ENCODE data around the gene HIF1A. TPM values are rescaled to one million over a fixed set of nuclear protein-coding genes. Genes with fewer than 3 reads are reported as not detected.
A peak's percentile ranks its signal among the peaks of the same experiment; 100 is the strongest.

Gene HIF1A
- total and polyA plus RNA-seq, 2 of the 8 experiments (the other 6 are each of a cell fraction or from before 2014, with no cell fraction given), result 54.8 to 175 TPM

GRCh38 chr14:61749264-61749663 lies 54.0 kb downstream of the HIF1A start:
- CTCF ChIA-PET (ENCODE audit: partially characterized antibody), result interaction anchor here (0.6 to 1.2 kb wide), 6 partner anchors 15 to 279 kb away, joined by 3 to 6 read pairs (median 4); no protein-coding TSS in a partner anchor
- Histone ChIP-seq H2BK20ac (ENCODE audit: low read length) (no peak overlapping the region), H3K4me3 (ENCODE audit: extremely low read depth in 1 of 4, insufficient read depth in 2 of 4, low read depth in 3 of 4, low read length in 4 of 4) (peak overlapping the region in 3 of 4 experiments; percentile 1 to 66 (median 2); a peak in 4 of 8 replicates)

More at GRCh38 chr14:61749264-61749663, 54.0 kb downstream of the HIF1A start:
- Histone ChIP-seq H4K20me1 (replicated peaks in 1 of 2; ENCODE audit: control insufficient read depth in 1 of 2, insufficient read depth in 2 of 2, low read length in 2 of 2) (no peaks in the 10 kb centered on the region), H2BK15ac (ENCODE audit: low read length) (no peak overlapping the region), H4K8ac (ENCODE audit: extremely low read depth, insufficient read depth, low read length) (no peak overlapping the region), H3K36me3 (ENCODE audit: control insufficient read depth in 2 of 4, insufficient read depth in 4 of 4, low read length in 3 of 4) (peaks cover 3 to 37% (median 19%) of the 10 kb centered on the region in 4 experiments; a peak in 6 of 8 replicates), H3K18ac (ENCODE audit: extremely low read depth, low read length) (no peak overlapping the region), H4K91ac (replicated peaks; ENCODE audit: insufficient read length, low read length) (no peak overlapping the region), H2AK5ac (ENCODE audit: low read depth, low read length) (no peak overlapping the region), H2AFZ (ENCODE audit: low read length) (no peak overlapping the region), H3K79me2 (ENCODE audit: control insufficient read depth in 1 of 2, insufficient read depth in 2 of 2, low read length in 2 of 2) (peaks cover 0 to 8% of the 10 kb centered on the region in 2 experiments; a peak in 1 of 4 replicates), H3K56ac (replicated peaks; ENCODE audit: insufficient read length, low read depth, low read length) (no peak overlapping the region), H3K14ac (ENCODE audit: insufficient read length) (no peak overlapping the region), H3K4ac (replicated peaks; ENCODE audit: insufficient read length, low read depth, low read length) (no peak overlapping the region), H2BK5ac (ENCODE audit: low read depth, low read length) (no peak overlapping the region), H2BK120ac (replicated peaks; ENCODE audit: low read depth, low read length) (no peak overlapping the region), H3K4me2 (ENCODE audit: insufficient read depth in 1 of 2, low read depth in 2 of 2, low read length in 2 of 2) (peak overlapping the region; percentile 28 to 68; a peak in 2 of 4 replicates), H3K9me3 (ENCODE audit: insufficient read depth in 2 of 2, low read depth in 1 of 2, low read length in 1 of 2) (no peaks in the 10 kb centered on the region), H4K5ac (ENCODE audit: insufficient read length, low read depth, low read length) (no peak overlapping the region), H3K9ac (replicated peaks in 1 of 4; ENCODE audit: extremely low read depth in 1 of 4, low read depth in 3 of 4, low read length in 3 of 4) (no peak overlapping the region), H3K23ac (ENCODE audit: insufficient read length) (no peak overlapping the region), H3K23me2 (ENCODE audit: low read depth, low read length) (no peaks in the 10 kb centered on the region; the same call in 1 of the 2 replicates), H2BK12ac (ENCODE audit: low read depth, low read length) (no peak overlapping the region), H3K27me3 (replicated peaks in 1 of 4; ENCODE audit: control insufficient read depth in 3 of 4, extremely low read depth in 1 of 4, insufficient read depth in 3 of 4, low read length in 3 of 4) (no peaks in the 10 kb centered on the region), H3K4me1 (replicated peaks in 1 of 4; ENCODE audit: control insufficient read depth in 3 of 4, insufficient read depth in 4 of 4, low read length in 3 of 4) (peaks cover 0 to 5% (median 1%) of the 10 kb centered on the region in 4 experiments; a peak in 1 of 7 replicates), H3K27ac (ENCODE audit: low read depth, low read length) (no peak overlapping the region), H3K79me1 (ENCODE audit: low read depth, low read length) (no peaks in the 10 kb centered on the region)
- FAIRE-seq (no peak), DNase-seq (ENCODE audit: low read depth in 1 of 2, low spot score in 2 of 2) (no peak)
- TF ChIP-seq, protein P1, sequence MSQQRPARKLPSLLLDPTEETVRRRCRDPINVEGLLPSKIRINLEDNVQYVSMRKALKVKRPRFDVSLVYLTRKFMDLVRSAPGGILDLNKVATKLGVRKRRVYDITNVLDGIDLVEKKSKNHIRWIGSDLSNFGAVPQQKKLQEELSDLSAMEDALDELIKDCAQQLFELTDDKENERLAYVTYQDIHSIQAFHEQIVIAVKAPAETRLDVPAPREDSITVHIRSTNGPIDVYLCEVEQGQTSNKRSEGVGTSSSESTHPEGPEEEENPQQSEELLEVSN (IDR thresholded peaks at IDR 0.05), result no peak
- TF ChIP-seq, protein P2, sequence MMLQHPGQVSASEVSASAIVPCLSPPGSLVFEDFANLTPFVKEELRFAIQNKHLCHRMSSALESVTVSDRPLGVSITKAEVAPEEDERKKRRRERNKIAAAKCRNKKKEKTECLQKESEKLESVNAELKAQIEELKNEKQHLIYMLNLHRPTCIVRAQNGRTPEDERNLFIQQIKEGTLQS (IDR thresholded peaks at IDR 0.05; ENCODE audit: insufficient read depth, low read depth, low read length), result no peak
- TF ChIP-seq SIRT6 (IDR thresholded peaks at IDR 0.05; ENCODE audit: low read length) (no peak), POLR2AphosphoS5 (IDR thresholded peaks at IDR 0.05; ENCODE audit: low read depth, low read length) (no peak), POU5F1 (IDR thresholded peaks at IDR 0.05; ENCODE audit: low read depth, low read length) (no peak), CTBP2 (IDR thresholded peaks at IDR 0.05; ENCODE audit: borderline replicate concordance, insufficient read depth, insufficient read length, low read length) (no peak), CREB1 (IDR thresholded peaks at IDR 0.05) (no peak), ASH2L (IDR thresholded peaks at IDR 0.05; ENCODE audit: low read length) (no peak), TCF12 (IDR thresholded peaks at IDR 0.05; ENCODE audit: low read depth, low read length) (no peak), NRF1 (IDR thresholded peaks at IDR 0.05; ENCODE audit: low read depth, low read length) (no peak), SIX5 (IDR thresholded peaks at IDR 0.05; ENCODE audit: low read depth, low read length) (no peak), JUN (IDR thresholded peaks at IDR 0.05; ENCODE audit: low read depth, low read length) (no peak)
- POLR2A ChIA-PET (ENCODE audit: partially characterized antibody), result interaction anchor here (0.6 to 6.7 kb wide), 9 partner anchors 9 to 755 kb away, joined by 3 to 67 read pairs (median 6); partner anchors contain the start of genes HIF1A and SNAPC1
- whole genome bisulfite sequencing, 2 experiments (ENCODE audit: extremely low coverage in 1 of 2, insufficient coverage in 1 of 2, insufficient read length in 1 of 2, insufficient replicate concordance in 2 of 2, low coverage in 1 of 2, low lambda C conversion rate in 2 of 2, missing lambda C conversion rate in 1 of 2), result 71% methylated on average over 3 of the region's 3 CpGs; no CpG with 5 or more reads in 1 of the 2 experiments
